Sigmoid colon (tissue), 7 donors: Measurements from ENCODE around the gene SERTAD1. TPM values are rescaled to one million over a fixed set of nuclear protein-coding genes. Genes with fewer than 3 reads are reported as not detected.
A peak's percentile ranks its signal among the peaks of the same experiment; 100 is the strongest.

Source experiments
- DNase-seq: peaks from one replicate; pipeline ENCODE4 v3.0.0-alpha.2; 2019
- H3K27ac ChIP-seq, 4 donors: fragments of 200-600 bp; sonication (generic); one replicate each; pipeline ENCODE4 v1.5.1; 2016 to 2019; ENCODE audit warnings: mild to moderate bottlenecking in 1 of 4
- H3K27me3 ChIP-seq, 3 donors: fragments of 200-600 bp; sonication (generic); one replicate each; pipeline ENCODE4 v1.5.1; 2019; ENCODE audit warnings: mild to moderate bottlenecking in 1 of 3
- H3K36me3 ChIP-seq, 4 donors: fragments of 200-600 bp; sonication (generic); one replicate each; pipeline ENCODE4 v1.5.1; 2016 to 2019
- H3K4me1 ChIP-seq, 4 donors: fragments of 200-600 bp; sonication (generic); one replicate each; pipeline ENCODE4 v1.5.1; 2017 to 2019
- H3K4me3 ChIP-seq, 4 donors: fragments of 200-600 bp; sonication (generic); one replicate each; pipeline ENCODE4 v1.5.1; 2017 to 2019; ENCODE audit warnings: mild to moderate bottlenecking in 2 of 4, moderate library complexity in 1 of 4
- H3K9me3 ChIP-seq, 4 donors: fragments of 200-600 bp in 3 of 4; sonication (generic) in 3 of 4; one replicate each; pipeline versions ENCODE4 v1.5.1 to v1.6.1; 2013 to 2019
- CTCF ChIP-seq, 4 experiments: fragments of 450-650 bp in 3 of 4; fragments of 200-600 bp in 1 of 4; IDR thresholded peaks; one replicate each; pipeline ENCODE4 v1.5.1; 2016 to 2019; ENCODE audit warnings: antibody characterized with exemption in 4 of 4, mild to moderate bottlenecking in 3 of 4, moderate library complexity in 2 of 4
- EP300 ChIP-seq, 4 donors: sonication (generic); formaldehyde crosslinking; IDR thresholded peaks; one replicate each; pipeline ENCODE4 v1.6.1; 2017; ENCODE audit warnings: antibody characterized with exemption in 4 of 4
- POLR2A ChIP-seq, 2 donors: fragments of 450-650 bp; IDR thresholded peaks; one replicate each; pipeline ENCODE4 v1.6.1; 2016; ENCODE audit warnings: antibody characterized with exemption in 2 of 2, mild to moderate bottlenecking in 2 of 2, moderate library complexity in 2 of 2
- POLR2AphosphoS5 ChIP-seq, 4 donors: sonication (generic); formaldehyde crosslinking; IDR thresholded peaks; one replicate each; pipeline ENCODE4 v1.6.1; 2017; ENCODE audit warnings: antibody characterized with exemption in 4 of 4
- WGBS, 2 donors: extraction: QIAGEN DNeasy Blood & Tissue Kit; methylation state at CpG; one replicate each; pipeline ENCODE4 v1.1.7; 2013; 5-methylcytosine and 5-hydroxymethylcytosine counted together
- intact Hi-C: fragments of 100-400 bp; cut with DNase I; formaldehyde crosslinking; loops from one replicate; pipeline ENCODE4 v1.15.1; 2023
- polyA plus RNA-seq, 3 donors: library from polyadenylated mRNA; stranded (reverse); fragments of 200-250 nt; gene quantifications; one replicate each; pipeline ENCODE4 v1.2.3, GENCODE V29; 2013
- total RNA-seq, 4 donors: library from RNA; depleted of rRNA; stranded (reverse); fragments of >200 nt; gene quantifications; one replicate each; pipeline ENCODE4 v1.1.0, GENCODE V29; 2016
- donor health status: healthy with polysubstance abuse.
- donor health status: Bipolar disorder and iron deficiency.
- donor health status: healthy.

Gene SERTAD1
- total and polyA plus RNA-seq, 7 donors: 10.2 to 44.4 (median 18.6) TPM

GRCh38 chr19:40469011-40469410 is 43.2 kb upstream of the SERTAD1 start:
- Histone ChIP-seq H3K36me3 (no peaks in the 10 kb centered on the region), H3K4me1 (peaks cover 0 to 29% (median 26%) of the 10 kb centered on the region in 4 donors), H3K4me3 (no peak overlapping the region), H3K9me3 (no peaks in the 10 kb centered on the region), H3K27me3 (no peaks in the 10 kb centered on the region), H3K27ac (no peak overlapping the region)
- TF ChIP-seq CTCF (IDR thresholded peaks at IDR 0.05) (no peak), POLR2A (IDR thresholded peaks at IDR 0.05) (no peak), EP300 (IDR thresholded peaks at IDR 0.05) (no peak), POLR2AphosphoS5 (IDR thresholded peaks at IDR 0.05) (no peak)
- DNase-seq: no peak
- intact Hi-C loops: loop anchor here (5.0 kb wide), 3 partner anchors 58 to 133 kb away; partner anchors contain the start of gene LTBP4
- 93 to 94% methylated on average over 6 of the region's 6 CpGs for WGBS, 2 donors

- no peaks in the 10 kb centered on the region for H3K27me3 ChIP-seq
- WGBS, 2 donors: 5 to 6% methylated on average over 87 of the region's 87 CpGs
- peaks cover 0 to 37% (median 35%) of the 10 kb centered on the region in 4 donors for H3K4me1 ChIP-seq
- H3K9me3 ChIP-seq: no peaks in the 10 kb centered on the region
- intact Hi-C loops: loop anchor here (1.0 to 5.0 kb wide), 5 partner anchors 47 to 135 kb away; partner anchors contain the start of genes C19orf47, LTBP4 and PLD3
- H3K27ac ChIP-seq: peak within 1 kb of the TSS; percentile 79 to 96 (median 87)
- H3K36me3 ChIP-seq: no peaks in the 10 kb centered on the region
- TF ChIP-seq CTCF (IDR thresholded peaks at IDR 0.05): no peak
- no peak for TF ChIP-seq POLR2AphosphoS5 (IDR thresholded peaks at IDR 0.05)
- TF ChIP-seq POLR2A (IDR thresholded peaks at IDR 0.05): no peak
- TF ChIP-seq EP300 (IDR thresholded peaks at IDR 0.05): no peak
- H3K4me3 ChIP-seq: peak within 1 kb of the TSS; percentile 27 to 75 (median 62)
- DNase-seq: peak; percentile 68
Observed at GRCh38 chr19:40466985-40467734, 41.4 kb upstream of the SERTAD1 start, which contains the start of gene SPTBN4. TSS of gene SPTBN4 (plus strand) at chr19:40467001. CDS start at chr19:40472622, 5,621 bp downstream.

- peak; percentile 76 for DNase-seq
- peak overlapping the region; percentile 27 to 75 (median 62) for H3K4me3 ChIP-seq
- H3K4me1 ChIP-seq: peaks cover 0 to 40% (median 36%) of the 10 kb centered on the region in 4 donors
- intact Hi-C loops: loop anchor here (2.0 to 5.0 kb wide), 4 partner anchors 61 to 136 kb away; partner anchors contain the start of genes C19orf47, LTBP4 and PLD3
- 3 to 15% methylated on average over 48 of the region's 48 CpGs for WGBS, 2 donors
- H3K36me3 ChIP-seq: no peaks in the 10 kb centered on the region
- H3K9me3 ChIP-seq: no peaks in the 10 kb centered on the region
- peak overlapping the region; percentile 79 to 96 (median 87) for H3K27ac ChIP-seq
- no peaks in the 10 kb centered on the region for H3K27me3 ChIP-seq
- TF ChIP-seq POLR2A (IDR thresholded peaks at IDR 0.05): no peak
- no peak for TF ChIP-seq POLR2AphosphoS5 (IDR thresholded peaks at IDR 0.05)
- no peak for TF ChIP-seq EP300 (IDR thresholded peaks at IDR 0.05)
- TF ChIP-seq CTCF (IDR thresholded peaks at IDR 0.05): no peak
Observed at GRCh38 chr19:40466219-40466984, 40.6 kb upstream of the SERTAD1 start.

- H3K4me3 ChIP-seq: peak within 1 kb of the TSS; percentile 59 to 87 (median 70)
- no peaks in the 10 kb centered on the region for H3K36me3 ChIP-seq
- H3K27me3 ChIP-seq: no peaks in the 10 kb centered on the region
- peak within 1 kb of the TSS; percentile 88 to 96 (median 92) for H3K27ac ChIP-seq
- DNase-seq: peak; percentile 100
- H3K9me3 ChIP-seq: no peaks in the 10 kb centered on the region
- intact Hi-C loops: loop anchor here (2.0 to 5.0 kb wide), 5 partner anchors 21 to 137 kb away; partner anchors contain the start of genes C19orf47, LTBP4, PLD3 and SERTAD3
- WGBS, 2 donors: 0 to 1% methylated on average over 54 of the region's 54 CpGs
- no peak for TF ChIP-seq EP300 (IDR thresholded peaks at IDR 0.05)
- peak; percentile 92 to 97 (median 94) for TF ChIP-seq POLR2AphosphoS5 (IDR thresholded peaks at IDR 0.05)
- peak; percentile 58 to 92 for TF ChIP-seq POLR2A (IDR thresholded peaks at IDR 0.05)
- peaks cover 0 to 46% (median 36%) of the 10 kb centered on the region in 4 donors for H3K4me1 ChIP-seq
Observed at GRCh38 chr19:40465557-40466218, 39.9 kb upstream of the SERTAD1 start, which contains the start of gene BLVRB. TSS of gene BLVRB (minus strand) at chr19:40465745. CDS start at chr19:40465688, 57 bp downstream.
